NCI-H1694 treated with DMSO at 0.1 percent for 48 hours (cell line): ENCODE measurements around the gene RASSF4.

ENCODE experiments used
- DNase-seq: peaks from one replicate; lab custom pipeline; 2025; lab: John Stamatoyannopoulos, UW

Gene RASSF4

GRCh38 chr10:44947371-44948152 lies 12.0 kb upstream of the RASSF4 start:
- no peak for DNase-seq

GRCh38 chr10:44948642-44949041 lies 11.0 kb upstream of the RASSF4 start:
- DNase-seq = no peak

GRCh38 chr10:44949127-44949802 lies 10.3 kb upstream of the RASSF4 start:
- no peak for DNase-seq

- DNase-seq = no peak
Observed at GRCh38 chr10:44949915-44950314, 9.7 kb upstream of the RASSF4 start.

GRCh38 chr10:44950326-44951225 lies 9.0 kb upstream of the RASSF4 start:
- DNase-seq = no peak

- DNase-seq = no peak
Observed at GRCh38 chr10:44951576-44952226, 7.9 kb upstream of the RASSF4 start.

GRCh38 chr10:44952779-44953231 lies 6.8 kb upstream of the RASSF4 start:
- no peak for DNase-seq

GRCh38 chr10:44954042-44954441 lies 5.6 kb upstream of the RASSF4 start:
- no peak for DNase-seq

- DNase-seq = no peak
Observed at GRCh38 chr10:44954962-44955361, 4.6 kb upstream of the RASSF4 start.

GRCh38 chr10:44955413-44956070 lies 4.1 kb upstream of the RASSF4 start:
- no peak for DNase-seq

GRCh38 chr10:44956226-44956625 lies 3.4 kb upstream of the RASSF4 start:
- no peak for DNase-seq

GRCh38 chr10:44956717-44957706 lies 2.6 kb upstream of the RASSF4 start:
- DNase-seq = no peak

GRCh38 chr10:44958196-44958897 lies 1.3 kb upstream of the RASSF4 start:
- no peak for DNase-seq

GRCh38 chr10:44958898-44959246 lies 730 bp upstream of the RASSF4 start:
- DNase-seq = no peak

GRCh38 chr10:44960088-44960460 lies 472 bp downstream of the RASSF4 start:
- no peak for DNase-seq

- no peak for DNase-seq
Observed at GRCh38 chr10:44960482-44961229, 1.1 kb downstream of the RASSF4 start.

GRCh38 chr10:44961230-44961571 lies 1.6 kb downstream of the RASSF4 start:
- no peak for DNase-seq

- DNase-seq = no peak
Observed at GRCh38 chr10:44961931-44962750, 2.5 kb downstream of the RASSF4 start.
